HepG2 (cell line): ENCODE measurements around the gene PROX1. TPM values are rescaled to one million over a fixed set of nuclear protein-coding genes. Genes with fewer than 3 reads are reported as not detected.

Experiments
- FOXC1 ChIP-seq: sonication (generic); formaldehyde crosslinking; IDR thresholded peaks from 2 replicates; pipeline ENCODE4 v1.8.0; 2022; ENCODE audit warnings: mild to moderate bottlenecking, missing genetic modification reagents, borderline replicate concordance
- GRHL1 ChIP-seq: sonication (generic); formaldehyde crosslinking; conservative IDR thresholded peaks from 2 replicates; pipeline ENCODE4 v1.8.0; 2022; ENCODE audit warnings: missing genetic modification reagents
- MAZ ChIP-seq, 2 experiments: sonication (generic) in 1 of 2; formaldehyde crosslinking in 1 of 2; IDR thresholded peaks; 2 replicates each; pipeline versions ENCODE4 v1.5.0 to v1.6.1; 2012 to 2020; ENCODE audit warnings: low read depth in 2 of 2, mild to moderate bottlenecking in 2 of 2, borderline replicate concordance in 1 of 2, improper control_type of control experiment in 1 of 2, low read length in 1 of 2, missing genetic modification reagents in 1 of 2, moderate library complexity in 1 of 2
- NFE2L1 ChIP-seq: sonication (generic); formaldehyde crosslinking; IDR thresholded peaks from 2 replicates; pipeline ENCODE4 v1.4.0; 2020; ENCODE audit warnings: missing genetic modification reagents, mild to moderate bottlenecking, borderline replicate concordance
- NONO ChIP-seq, 2 experiments: fragments of 450-650 bp in 1 of 2; sonication (generic) in 1 of 2; formaldehyde crosslinking in 1 of 2; IDR thresholded peaks in 1 of 2; conservative IDR thresholded peaks in 1 of 2; 2 replicates each; pipeline versions ENCODE4 v1.6.1 to v1.8.0; 2017 to 2022; ENCODE audit warnings: mild to moderate bottlenecking in 1 of 2, missing genetic modification reagents in 1 of 2, moderate library complexity in 1 of 2
- RBM39 ChIP-seq: fragments of 200-400 bp; formaldehyde crosslinking; IDR thresholded peaks from one replicate; pipeline ENCODE4 v1.6.1; 2018; ENCODE audit warnings: antibody characterized with exemption, mild to moderate bottlenecking, low read depth, low read length; ENCODE audit not compliant: poor library complexity, severe bottlenecking
- RXRB ChIP-seq: IDR thresholded peaks from 2 replicates; pipeline ENCODE4 v1.6.1; 2016; ENCODE audit warnings: borderline replicate concordance, missing genetic modification reagents, missing compliant biosample characterization
- SAFB2 ChIP-seq: sonication (generic); formaldehyde crosslinking; IDR thresholded peaks from 2 replicates; pipeline ENCODE4 v1.5.1; 2020; ENCODE audit warnings: missing genetic modification reagents, low read depth, mild to moderate bottlenecking, borderline replicate concordance
- SOX6 ChIP-seq, 2 experiments: fragments of 450-650 bp in 1 of 2; sonication (generic) in 1 of 2; formaldehyde crosslinking in 1 of 2; IDR thresholded peaks; 2 replicates each; pipeline versions ENCODE4 v1.4.0 to v1.6.1; 2017 to 2020; ENCODE audit warnings: antibody characterized with exemption in 1 of 2, mild to moderate bottlenecking in 1 of 2, missing genetic modification reagents in 1 of 2
- SRY ChIP-seq: sonication (generic); formaldehyde crosslinking; IDR thresholded peaks from 2 replicates; pipeline ENCODE4 v1.8.0; 2022; ENCODE audit warnings: mild to moderate bottlenecking, missing genetic modification reagents
- TRIM22 ChIP-seq: fragments of 450-650 bp; IDR thresholded peaks from 2 replicates; pipeline ENCODE4 v1.6.1; 2017
- ZNF232 ChIP-seq: sonication (generic); formaldehyde crosslinking; IDR thresholded peaks from 2 replicates; pipeline ENCODE4 v1.4.0; 2020; ENCODE audit warnings: missing genetic modification reagents, borderline replicate concordance
- ZNF335 ChIP-seq: sonication (generic); formaldehyde crosslinking; IDR thresholded peaks from 2 replicates; pipeline ENCODE4 v1.4.0; 2020; ENCODE audit warnings: missing genetic modification reagents
- ZNF557 ChIP-seq: sonication (generic); formaldehyde crosslinking; IDR thresholded peaks from 2 replicates; pipeline ENCODE4 v1.4.0; 2020; ENCODE audit warnings: missing genetic modification reagents
- ZNF775 ChIP-seq: sonication (generic); formaldehyde crosslinking; IDR thresholded peaks from 2 replicates; pipeline ENCODE4 v1.4.0; 2020; ENCODE audit warnings: missing genetic modification reagents, mild to moderate bottlenecking, moderate library complexity, borderline replicate concordance
- polyA plus RNA-seq, 8 experiments: library from polyadenylated mRNA; depleted of rRNA in 3 of 8; stranded (reverse) in 7 of 8; unstranded in 1 of 8; fragments of >200 nt; fragmentation: Illumina TruSeq in 4 of 8; extraction: Trizol in 4 of 8; gene quantifications; 2 replicates each; pipeline versions ENCODE4 v1.2.1 to v1.2.3, GENCODE V29; 2011 to 2016; ENCODE audit warnings: low read depth in 4 of 8, missing spikeins in 1 of 8, mixed read lengths in 1 of 8; ENCODE audit not compliant: insufficient read depth in 1 of 8
- total RNA-seq, 5 experiments: library from RNA; depleted of rRNA; stranded (reverse); fragments of >200 nt; fragmentation: Illumina TruSeq; extraction: Trizol; gene quantifications; 2 replicates each; pipeline ENCODE4 v1.2.3, GENCODE V29; 2016; ENCODE audit warnings: low read depth in 1 of 5
- TF ChIP-seq, protein P1 (sequence below): sonication (generic); formaldehyde crosslinking; IDR thresholded peaks from 2 replicates; pipeline ENCODE4 v1.9.0; 2021; ENCODE audit warnings: missing genetic modification reagents, borderline replicate concordance
- TF ChIP-seq, protein P2 (sequence below): sonication (generic); formaldehyde crosslinking; IDR thresholded peaks from 2 replicates; pipeline ENCODE4 v1.9.0; 2021; ENCODE audit warnings: missing genetic modification reagents, borderline replicate concordance
- TF ChIP-seq, protein P3 (sequence below): IDR thresholded peaks from 2 replicates; pipeline ENCODE4 v1.6.1; 2012; ENCODE audit warnings: inconsistent platforms

PROX1 gene
- total and polyA plus RNA-seq, 2 of the 13 experiments (the other 11 are each of a cell fraction or from before 2014, with no cell fraction given), result 12.3 to 30.2 TPM

GRCh38 chr1:213956295-213956770 is 31.4 kb upstream of the PROX1 start (continued):
- TF ChIP-seq ZNF335 (CRISPR knock-in tag) (no peak), GRHL1 (no peak), SAFB2 (CRISPR knock-in tag) (no peak), RXRB (CRISPR knock-in tag) (peak; percentile 78; the same call in 1 of the 2 replicates), ZNF232 (CRISPR knock-in tag) (no peak), TRIM22 (no peak), ZNF557 (CRISPR knock-in tag) (no peak), FOXC1 (no peak), SRY (no peak), NONO (IDR thresholded peaks at IDR 0.05) (no peak), NONO (CRISPR knock-in tag; conservative IDR thresholded peaks at IDR 0.05) (no peak; the same call in 1 of the 2 replicates), RBM39 (no peak), ZNF775 (CRISPR knock-in tag) (no peak), SOX6 (IDR thresholded peaks at IDR 0.05) (no peak), SOX6 (CRISPR knock-in tag; IDR thresholded peaks at IDR 0.05) (peak; percentile 89), NFE2L1 (CRISPR knock-in tag) (no peak), MAZ (IDR thresholded peaks at IDR 0.05; ENCODE audit: borderline replicate concordance, low read depth, low read length) (no peak), MAZ (CRISPR knock-in tag; IDR thresholded peaks at IDR 0.05; ENCODE audit: low read depth) (no peak)
- TF ChIP-seq, protein P1, sequence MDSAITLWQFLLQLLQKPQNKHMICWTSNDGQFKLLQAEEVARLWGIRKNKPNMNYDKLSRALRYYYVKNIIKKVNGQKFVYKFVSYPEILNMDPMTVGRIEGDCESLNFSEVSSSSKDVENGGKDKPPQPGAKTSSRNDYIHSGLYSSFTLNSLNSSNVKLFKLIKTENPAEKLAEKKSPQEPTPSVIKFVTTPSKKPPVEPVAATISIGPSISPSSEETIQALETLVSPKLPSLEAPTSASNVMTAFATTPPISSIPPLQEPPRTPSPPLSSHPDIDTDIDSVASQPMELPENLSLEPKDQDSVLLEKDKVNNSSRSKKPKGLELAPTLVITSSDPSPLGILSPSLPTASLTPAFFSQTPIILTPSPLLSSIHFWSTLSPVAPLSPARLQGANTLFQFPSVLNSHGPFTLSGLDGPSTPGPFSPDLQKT, result no peak
- TF ChIP-seq, protein P2, sequence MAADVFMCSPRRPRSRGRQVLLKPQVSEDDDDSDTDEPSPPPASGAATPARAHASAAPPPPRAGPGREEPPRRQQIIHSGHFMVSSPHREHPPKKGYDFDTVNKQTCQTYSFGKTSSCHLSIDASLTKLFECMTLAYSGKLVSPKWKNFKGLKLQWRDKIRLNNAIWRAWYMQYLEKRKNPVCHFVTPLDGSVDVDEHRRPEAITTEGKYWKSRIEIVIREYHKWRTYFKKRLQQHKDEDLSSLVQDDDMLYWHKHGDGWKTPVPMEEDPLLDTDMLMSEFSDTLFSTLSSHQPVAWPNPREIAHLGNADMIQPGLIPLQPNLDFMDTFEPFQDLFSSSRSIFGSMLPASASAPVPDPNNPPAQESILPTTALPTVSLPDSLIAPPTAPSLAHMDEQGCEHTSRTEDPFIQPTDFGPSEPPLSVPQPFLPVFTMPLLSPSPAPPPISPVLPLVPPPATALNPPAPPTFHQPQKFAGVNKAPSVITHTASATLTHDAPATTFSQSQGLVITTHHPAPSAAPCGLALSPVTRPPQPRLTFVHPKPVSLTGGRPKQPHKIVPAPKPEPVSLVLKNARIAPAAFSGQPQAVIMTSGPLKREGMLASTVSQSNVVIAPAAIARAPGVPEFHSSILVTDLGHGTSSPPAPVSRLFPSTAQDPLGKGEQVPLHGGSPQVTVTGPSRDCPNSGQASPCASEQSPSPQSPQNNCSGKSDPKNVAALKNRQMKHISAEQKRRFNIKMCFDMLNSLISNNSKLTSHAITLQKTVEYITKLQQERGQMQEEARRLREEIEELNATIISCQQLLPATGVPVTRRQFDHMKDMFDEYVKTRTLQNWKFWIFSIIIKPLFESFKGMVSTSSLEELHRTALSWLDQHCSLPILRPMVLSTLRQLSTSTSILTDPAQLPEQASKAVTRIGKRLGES (CRISPR knock-in tag), result no peak
- TF ChIP-seq, protein P3, sequence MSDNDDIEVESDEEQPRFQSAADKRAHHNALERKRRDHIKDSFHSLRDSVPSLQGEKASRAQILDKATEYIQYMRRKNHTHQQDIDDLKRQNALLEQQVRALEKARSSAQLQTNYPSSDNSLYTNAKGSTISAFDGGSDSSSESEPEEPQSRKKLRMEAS, result 0 out of 2 replicates have a peak, but pooled peaks have one; percentile 11
